GM12878 (cell line): ENCODE data around the gene CGN. TPM values are rescaled to one million over a fixed set of nuclear protein-coding genes. Genes with fewer than 3 reads are reported as not detected.

ENCODE experiments used
- BCLAF1 ChIP-seq: fragments of 450-650 bp; IDR thresholded peaks from 2 replicates; pipeline ENCODE4 v1.6.1; 2017; ENCODE audit warnings: antibody characterized with exemption, mild to moderate bottlenecking, moderate library complexity
- BMI1 ChIP-seq: fragments of 450-650 bp; IDR thresholded peaks from 2 replicates; pipeline ENCODE4 v1.6.1; 2016; ENCODE audit warnings: mild to moderate bottlenecking, moderate library complexity, borderline replicate concordance
- CBX3 ChIP-seq: fragments of 200-600 bp; sonication (generic); IDR thresholded peaks from 2 replicates; pipeline ENCODE4 v1.6.1; 2016; ENCODE audit warnings: low read depth, borderline replicate concordance
- CREM ChIP-seq: IDR thresholded peaks from 2 replicates; pipeline ENCODE4 v1.6.1; 2014; ENCODE audit warnings: antibody characterized with exemption, low read depth
- ESRRA ChIP-seq: IDR thresholded peaks from 2 replicates; pipeline ENCODE4 v1.6.1; 2012; ENCODE audit warnings: mild to moderate bottlenecking, low read length, improper control_type of control experiment
- FOXM1 ChIP-seq: IDR thresholded peaks from 2 replicates; pipeline ENCODE4 v1.6.1; 2012; ENCODE audit warnings: low read depth, mild to moderate bottlenecking, inconsistent platforms, low read length, moderate library complexity
- IKZF1 ChIP-seq: fragments of 450-650 bp; conservative IDR thresholded peaks from 2 replicates; pipeline ENCODE4 v1.6.1; 2017; ENCODE audit warnings: antibody characterized with exemption, mild to moderate bottlenecking
- JUNB ChIP-seq: IDR thresholded peaks from 2 replicates; pipeline ENCODE4 v1.6.1; 2016; ENCODE audit warnings: antibody characterized with exemption, mild to moderate bottlenecking
- JUND ChIP-seq: IDR thresholded peaks from 2 replicates; pipeline ENCODE4 v1.6.1; 2012; ENCODE audit warnings: low read depth, mild to moderate bottlenecking, low read length, improper control_type of control experiment, moderate library complexity
- KAT2A ChIP-seq: conservative IDR thresholded peaks from 2 replicates; pipeline ENCODE4 v1.6.1; 2011; ENCODE audit warnings: low read depth, low read length; ENCODE audit not compliant: control insufficient read depth
- KDM1A ChIP-seq: fragments of 200-600 bp; sonication (generic); IDR thresholded peaks from 2 replicates; pipeline ENCODE4 v1.6.1; 2016; ENCODE audit warnings: borderline replicate concordance
- MEF2A ChIP-seq: IDR thresholded peaks from 2 replicates; pipeline ENCODE4 v1.6.1; 2011; ENCODE audit warnings: low read depth, mild to moderate bottlenecking, low read length, moderate library complexity; ENCODE audit not compliant: insufficient read depth
- NFXL1 ChIP-seq: fragments of 450-650 bp; IDR thresholded peaks from 2 replicates; pipeline ENCODE4 v1.6.1; 2017; ENCODE audit warnings: antibody characterized with exemption, mild to moderate bottlenecking, borderline replicate concordance
- POLR2AphosphoS5 ChIP-seq: IDR thresholded peaks from 2 replicates; pipeline ENCODE4 v1.6.1; 2011; ENCODE audit warnings: mild to moderate bottlenecking, low read length, inconsistent platforms
- RAD21 ChIP-seq: IDR thresholded peaks from 2 replicates; pipeline ENCODE4 v1.6.1; 2011; ENCODE audit warnings: mild to moderate bottlenecking, low read depth, low read length, moderate library complexity; ENCODE audit not compliant: insufficient read depth
- RBBP5 ChIP-seq: fragments of 200-600 bp; sonication (generic); conservative IDR thresholded peaks from 2 replicates; pipeline ENCODE4 v1.6.1; 2016
- RELB ChIP-seq: fragments of 450-650 bp; IDR thresholded peaks from 2 replicates; pipeline ENCODE4 v1.6.1; 2017; ENCODE audit warnings: low read depth, mild to moderate bottlenecking, moderate library complexity
- SMAD5 ChIP-seq: IDR thresholded peaks from 2 replicates; pipeline ENCODE4 v1.6.1; 2016; ENCODE audit warnings: antibody characterized with exemption, low read depth
- TBL1XR1 ChIP-seq: IDR thresholded peaks from 2 replicates; pipeline ENCODE4 v1.6.1; 2012; ENCODE audit warnings: low read depth, low read length, improper control_type of control experiment
- TCF3 ChIP-seq: IDR thresholded peaks from 2 replicates; pipeline ENCODE4 v1.6.1; 2012; ENCODE audit warnings: low read depth, mild to moderate bottlenecking, low read length, borderline replicate concordance; ENCODE audit not compliant: insufficient read depth
- ZNF207 ChIP-seq: fragments of 450-650 bp; IDR thresholded peaks from 2 replicates; pipeline ENCODE4 v1.6.1; 2014; ENCODE audit warnings: antibody characterized with exemption, mild to moderate bottlenecking, borderline replicate concordance
- polyA plus RNA-seq, 11 experiments: library from polyadenylated mRNA; depleted of rRNA in 4 of 11; unstranded in 6 of 11; stranded (reverse) in 5 of 11; fragments of >200 nt; fragmentation: Nextera tagmentation in 4 of 11; fragmentation: Illumina TruSeq in 1 of 11; extraction: Ambion mirVana in 4 of 11; extraction: Trizol in 1 of 11; gene quantifications; 1 replicate in 1 of 11; 2 replicates in 10 of 11; pipeline versions ENCODE4 v1.2.1 to v1.2.3, GENCODE V29; 2011 to 2016; ENCODE audit warnings: inconsistent platforms in 2 of 11, missing spikeins in 2 of 11, low read depth in 1 of 11
- total RNA-seq, 4 experiments: library from RNA; depleted of rRNA in 3 of 4; stranded (reverse); fragments of >200 nt in 3 of 4; fragmentation: Illumina TruSeq in 1 of 4; extraction: Trizol in 1 of 4; gene quantifications; 2 replicates each; pipeline versions ENCODE4 v1.2.1 to v1.2.3, GENCODE V29; 2013 to 2021
- TF ChIP-seq, protein P1 (sequence below): fragments of 450-650 bp; formaldehyde crosslinking; IDR thresholded peaks from 2 replicates; pipeline ENCODE4 v1.4.0; 2020; ENCODE audit warnings: mild to moderate bottlenecking, moderate library complexity
- TF ChIP-seq, protein P2 (sequence below): fragments of 150-350 bp; IDR thresholded peaks from 2 replicates; pipeline ENCODE4 v1.6.1; 2014; ENCODE audit warnings: mild to moderate bottlenecking, low read depth, low read length

Gene CGN
- total and polyA plus RNA-seq, 10 of the 15 experiments (the other 5 are each of a cell fraction or from before 2014, with no cell fraction given): 0.11 to 6.5 (median 3.4) TPM

- TF ChIP-seq, protein P1, sequence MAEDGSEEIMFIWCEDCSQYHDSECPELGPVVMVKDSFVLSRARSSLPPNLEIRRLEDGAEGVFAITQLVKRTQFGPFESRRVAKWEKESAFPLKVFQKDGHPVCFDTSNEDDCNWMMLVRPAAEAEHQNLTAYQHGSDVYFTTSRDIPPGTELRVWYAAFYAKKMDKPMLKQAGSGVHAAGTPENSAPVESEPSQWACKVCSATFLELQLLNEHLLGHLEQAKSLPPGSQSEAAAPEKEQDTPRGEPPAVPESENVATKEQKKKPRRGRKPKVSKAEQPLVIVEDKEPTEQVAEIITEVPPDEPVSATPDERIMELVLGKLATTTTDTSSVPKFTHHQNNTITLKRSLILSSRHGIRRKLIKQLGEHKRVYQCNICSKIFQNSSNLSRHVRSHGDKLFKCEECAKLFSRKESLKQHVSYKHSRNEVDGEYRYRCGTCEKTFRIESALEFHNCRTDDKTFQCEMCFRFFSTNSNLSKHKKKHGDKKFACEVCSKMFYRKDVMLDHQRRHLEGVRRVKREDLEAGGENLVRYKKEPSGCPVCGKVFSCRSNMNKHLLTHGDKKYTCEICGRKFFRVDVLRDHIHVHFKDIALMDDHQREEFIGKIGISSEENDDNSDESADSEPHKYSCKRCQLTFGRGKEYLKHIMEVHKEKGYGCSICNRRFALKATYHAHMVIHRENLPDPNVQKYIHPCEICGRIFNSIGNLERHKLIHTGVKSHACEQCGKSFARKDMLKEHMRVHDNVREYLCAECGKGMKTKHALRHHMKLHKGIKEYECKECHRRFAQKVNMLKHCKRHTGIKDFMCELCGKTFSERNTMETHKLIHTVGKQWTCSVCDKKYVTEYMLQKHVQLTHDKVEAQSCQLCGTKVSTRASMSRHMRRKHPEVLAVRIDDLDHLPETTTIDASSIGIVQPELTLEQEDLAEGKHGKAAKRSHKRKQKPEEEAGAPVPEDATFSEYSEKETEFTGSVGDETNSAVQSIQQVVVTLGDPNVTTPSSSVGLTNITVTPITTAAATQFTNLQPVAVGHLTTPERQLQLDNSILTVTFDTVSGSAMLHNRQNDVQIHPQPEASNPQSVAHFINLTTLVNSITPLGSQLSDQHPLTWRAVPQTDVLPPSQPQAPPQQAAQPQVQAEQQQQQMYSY (CRISPR knock-in tag): no peak
- TF ChIP-seq NFXL1 (no peak), JUND (peak; percentile 57; the same call in 1 of the 2 replicates), ESRRA (no peak), TCF3 (no peak), KDM1A (no peak), RBBP5 (no peak), FOXM1 (no peak), CREM (no peak), CBX3 (no peak), TBL1XR1 (no peak), MEF2A (0 out of 2 replicates have a peak, but pooled peaks have one; percentile 14), ZNF207 (no peak), KAT2A (no peak), BCLAF1 (no peak), IKZF1 (peak; percentile 53), POLR2AphosphoS5 (no peak), SMAD5 (no peak), JUNB (peak; percentile 73), RAD21 (no peak), RELB (peak; percentile 41; the same call in 1 of the 2 replicates), BMI1 (no peak)
- TF ChIP-seq, protein P2, sequence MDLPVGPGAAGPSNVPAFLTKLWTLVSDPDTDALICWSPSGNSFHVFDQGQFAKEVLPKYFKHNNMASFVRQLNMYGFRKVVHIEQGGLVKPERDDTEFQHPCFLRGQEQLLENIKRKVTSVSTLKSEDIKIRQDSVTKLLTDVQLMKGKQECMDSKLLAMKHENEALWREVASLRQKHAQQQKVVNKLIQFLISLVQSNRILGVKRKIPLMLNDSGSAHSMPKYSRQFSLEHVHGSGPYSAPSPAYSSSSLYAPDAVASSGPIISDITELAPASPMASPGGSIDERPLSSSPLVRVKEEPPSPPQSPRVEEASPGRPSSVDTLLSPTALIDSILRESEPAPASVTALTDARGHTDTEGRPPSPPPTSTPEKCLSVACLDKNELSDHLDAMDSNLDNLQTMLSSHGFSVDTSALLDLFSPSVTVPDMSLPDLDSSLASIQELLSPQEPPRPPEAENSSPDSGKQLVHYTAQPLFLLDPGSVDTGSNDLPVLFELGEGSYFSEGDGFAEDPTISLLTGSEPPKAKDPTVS: no peak
Observed at GRCh38 chr1:151494741-151495281, 16.4 kb upstream of the CGN start (continued).
